AG20443 (cell line): Measurements from ENCODE around the gene PSEN2.
A peak's percentile ranks its signal among the peaks of the same experiment; 100 is the strongest.

Source experiments
- DNase-seq: peaks from one replicate; pipeline ENCODE4 v3.0.0; 2012; ENCODE audit warnings: low spot score, mixed read lengths

Gene PSEN2

DNA sequence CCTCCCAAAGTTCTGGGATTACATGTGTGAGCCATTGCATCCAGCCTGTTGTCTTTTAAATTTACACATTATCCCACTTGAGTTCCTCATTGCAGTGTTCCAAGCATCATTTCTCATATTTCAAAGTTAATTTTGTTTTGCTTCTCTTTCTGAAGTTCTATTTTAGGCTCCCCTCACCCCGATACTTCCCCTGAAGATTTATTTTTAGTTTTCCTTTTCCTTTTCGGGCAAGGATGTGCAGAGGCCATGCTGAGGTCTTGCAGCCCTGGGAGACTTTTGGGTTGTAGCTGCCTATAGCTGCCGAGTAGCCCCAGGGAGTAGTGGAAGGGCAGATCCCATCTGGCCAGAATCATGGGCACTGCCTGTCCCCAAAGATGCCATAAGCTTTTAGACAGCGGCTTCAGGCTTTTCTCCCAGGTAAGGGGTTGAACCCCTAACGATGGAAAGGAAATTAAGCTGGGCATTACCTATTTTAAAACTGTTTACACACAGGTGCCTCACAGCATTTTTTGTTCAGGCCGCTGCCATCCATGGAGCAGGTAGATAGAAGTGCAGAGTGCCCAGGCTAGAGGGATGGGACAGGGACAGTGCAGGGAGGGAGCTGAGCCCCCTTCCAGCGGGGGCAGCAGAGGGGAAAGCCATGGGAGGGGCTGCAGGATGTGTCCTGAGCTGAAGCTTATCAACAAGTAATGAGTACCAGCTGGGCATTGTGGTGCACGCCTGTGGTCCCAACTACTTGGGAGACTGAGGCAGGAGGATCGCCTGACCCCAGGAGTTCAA is 15.9 kb downstream of the PSEN2 start:
- DNase-seq: no peak

DNA sequence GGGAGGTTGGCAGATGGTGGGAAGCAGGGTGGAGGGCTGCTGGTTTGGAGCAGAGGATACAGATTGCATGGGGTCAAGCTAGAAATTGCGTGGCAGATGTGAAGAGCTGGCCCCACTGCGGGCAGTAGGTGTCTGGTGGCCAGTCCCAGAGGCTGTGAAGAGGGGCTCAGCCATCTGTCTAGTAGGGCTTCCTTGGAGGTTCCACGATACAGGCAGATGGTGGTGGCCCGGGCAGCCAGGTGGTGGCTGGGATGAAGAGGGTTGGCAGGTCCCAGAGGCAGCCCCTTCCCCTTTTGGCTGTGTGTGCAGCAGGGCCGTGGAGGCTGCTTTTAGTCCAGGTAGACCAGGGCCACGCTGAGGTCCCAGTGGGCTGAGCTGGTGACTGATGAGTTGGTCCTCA is 16.6 kb downstream of the PSEN2 start:
- no peak for DNase-seq

DNA sequence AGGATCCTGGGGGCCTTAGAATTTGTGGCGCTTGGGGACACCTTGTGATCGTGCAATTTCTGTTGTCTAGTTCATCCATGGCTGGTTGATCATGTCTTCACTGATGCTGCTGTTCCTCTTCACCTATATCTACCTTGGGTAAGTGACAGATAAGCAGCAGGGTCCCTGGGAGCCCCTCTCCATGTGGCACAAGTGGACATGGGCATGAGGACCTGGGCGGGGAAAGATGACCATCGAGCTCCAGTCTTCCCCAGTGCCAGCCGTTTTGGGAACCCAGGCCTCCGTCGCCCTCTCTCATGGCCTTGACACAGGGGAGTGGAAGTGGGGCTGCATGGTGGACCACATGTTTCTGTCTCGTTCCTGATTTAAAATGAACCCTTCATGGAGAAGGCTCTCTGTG is 17.6 kb downstream of the PSEN2 start:
- no peak for DNase-seq

DNA sequence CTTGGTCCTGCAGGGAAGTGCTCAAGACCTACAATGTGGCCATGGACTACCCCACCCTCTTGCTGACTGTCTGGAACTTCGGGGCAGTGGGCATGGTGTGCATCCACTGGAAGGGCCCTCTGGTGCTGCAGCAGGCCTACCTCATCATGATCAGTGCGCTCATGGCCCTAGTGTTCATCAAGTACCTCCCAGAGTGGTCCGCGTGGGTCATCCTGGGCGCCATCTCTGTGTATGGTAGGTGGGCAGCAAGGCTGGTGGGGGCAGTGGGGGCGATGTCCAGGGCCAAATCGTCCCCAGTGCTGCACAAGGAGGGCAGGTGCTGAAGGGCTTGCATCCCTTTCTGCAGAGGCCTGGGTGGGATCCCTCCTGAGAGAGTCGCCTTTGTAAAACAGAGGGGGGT is 18.4 kb downstream of the PSEN2 start:
- no peak for DNase-seq

DNA sequence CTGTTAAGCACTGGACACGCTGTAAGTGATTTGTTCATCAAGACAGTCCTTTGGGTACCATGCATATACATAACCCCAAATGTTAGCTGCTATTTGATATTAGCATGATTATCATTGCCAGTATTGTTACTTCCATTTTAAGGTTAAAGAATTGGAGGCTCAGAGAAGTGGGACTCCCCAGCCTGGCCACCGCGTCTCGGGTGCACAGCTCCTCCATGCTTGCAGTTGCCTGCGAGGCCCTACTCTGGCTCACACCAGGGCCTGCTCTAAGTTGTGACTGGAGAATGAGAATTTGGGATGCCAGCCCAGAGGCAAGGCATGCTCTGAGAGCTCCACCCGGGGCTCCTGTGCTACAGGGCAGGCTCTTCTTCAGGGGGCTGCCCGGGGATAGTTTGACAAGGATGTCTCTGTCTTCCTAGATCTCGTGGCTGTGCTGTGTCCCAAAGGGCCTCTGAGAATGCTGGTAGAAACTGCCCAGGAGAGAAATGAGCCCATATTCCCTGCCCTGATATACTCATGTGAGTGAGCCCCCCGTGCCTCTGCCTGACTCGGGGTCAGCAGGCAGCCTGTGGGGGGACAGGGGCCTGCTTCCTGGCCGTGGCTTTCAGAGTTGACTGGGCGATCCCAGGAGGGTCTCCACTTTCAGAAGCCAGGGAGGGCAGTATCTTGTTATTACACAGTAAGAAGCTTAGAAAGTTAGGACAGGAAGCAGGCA is 19.4 kb downstream of the PSEN2 start:
- DNase-seq: no peak

DNA sequence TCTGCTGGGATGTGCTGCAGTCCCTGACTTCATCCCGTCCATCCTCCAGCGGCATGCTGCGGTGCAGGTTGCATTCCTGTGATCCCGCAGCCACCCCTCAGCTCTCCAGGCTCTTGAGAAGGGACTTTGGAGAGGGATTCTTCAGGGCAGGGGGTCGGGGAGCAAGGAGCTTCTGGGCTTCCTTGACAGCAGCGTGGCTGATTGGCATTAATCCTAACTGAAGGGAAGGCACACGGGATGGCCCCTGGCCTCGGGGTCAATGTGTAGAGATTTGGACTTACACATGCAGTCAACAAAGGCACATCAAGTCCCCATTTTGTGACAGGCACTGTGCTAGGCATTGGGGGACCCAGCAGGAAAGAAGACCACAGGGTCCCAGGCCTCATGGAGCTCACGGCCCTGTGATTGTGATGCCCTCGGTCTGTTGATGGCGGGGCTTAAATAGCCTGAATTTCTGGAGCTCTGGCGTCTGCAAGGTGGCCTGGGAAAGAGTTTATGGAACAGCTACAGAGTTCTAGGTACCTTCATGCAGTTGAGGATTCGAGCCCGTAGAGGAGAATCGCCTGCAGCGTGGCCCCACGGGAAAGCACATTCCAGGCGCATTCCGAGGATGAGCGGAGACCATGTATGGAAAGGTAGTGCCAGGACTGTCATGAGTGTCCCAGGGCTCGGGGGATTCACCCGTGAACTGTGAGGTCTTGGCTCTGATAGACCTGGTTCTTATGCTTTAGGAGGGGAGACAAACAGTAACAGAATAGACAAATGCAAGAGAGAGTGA is 20.1 kb downstream of the PSEN2 start:
- DNase-seq: no peak

DNA sequence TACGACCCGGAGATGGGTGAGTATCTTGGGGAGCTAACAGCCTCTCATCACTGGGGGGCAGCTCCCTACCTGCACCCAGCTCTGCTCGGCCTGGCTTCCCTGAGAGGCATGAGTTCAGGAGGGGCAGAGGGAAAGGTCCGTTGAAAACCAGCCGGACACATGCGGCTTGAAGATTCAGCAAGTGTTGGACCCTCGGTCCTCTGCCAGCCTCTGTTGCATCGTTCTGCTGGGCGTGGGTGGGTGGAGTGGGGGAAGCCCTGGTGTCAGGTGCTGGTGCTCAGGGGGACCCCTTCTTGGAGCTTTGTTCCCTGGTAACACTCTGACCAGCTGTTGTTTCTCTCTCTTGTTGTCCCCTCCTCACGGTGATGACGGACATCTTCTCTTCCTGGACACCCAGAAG is 20.9 kb downstream of the PSEN2 start:
- no peak for DNase-seq

DNA sequence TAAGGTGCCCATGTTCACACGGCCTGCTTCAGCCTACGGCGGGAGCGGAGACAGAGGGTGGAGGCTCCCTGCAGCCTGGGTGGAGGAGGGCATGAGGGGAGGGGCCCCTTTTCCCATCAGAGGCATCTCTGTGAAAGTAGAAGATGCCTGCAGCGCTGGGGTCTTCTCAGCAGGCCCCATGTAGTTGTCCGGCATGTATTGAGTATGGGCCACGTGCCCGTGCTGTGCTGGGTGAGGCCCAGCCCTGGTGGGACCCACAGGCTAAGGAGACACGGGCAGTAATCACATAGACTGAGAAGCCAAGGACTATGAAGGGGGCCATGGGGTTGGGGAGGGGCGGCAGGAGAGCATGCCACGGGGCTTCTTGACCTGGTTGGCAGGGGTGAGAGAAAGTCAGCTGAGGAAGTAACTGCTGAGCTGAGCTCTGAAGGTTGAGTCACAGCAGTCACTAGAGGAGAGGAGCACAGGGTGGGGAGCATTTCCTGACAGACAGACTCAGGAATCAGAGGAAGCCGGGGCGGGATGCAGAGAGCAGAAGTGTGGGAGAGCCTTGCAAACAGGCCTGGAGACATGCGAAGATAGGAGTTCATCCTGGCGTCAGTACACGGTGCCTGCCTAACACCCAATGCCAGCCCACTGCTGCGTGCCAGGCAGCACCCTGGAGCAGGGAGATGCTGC is 21.6 kb downstream of the PSEN2 start:
- DNase-seq: peak; percentile 56

DNA sequence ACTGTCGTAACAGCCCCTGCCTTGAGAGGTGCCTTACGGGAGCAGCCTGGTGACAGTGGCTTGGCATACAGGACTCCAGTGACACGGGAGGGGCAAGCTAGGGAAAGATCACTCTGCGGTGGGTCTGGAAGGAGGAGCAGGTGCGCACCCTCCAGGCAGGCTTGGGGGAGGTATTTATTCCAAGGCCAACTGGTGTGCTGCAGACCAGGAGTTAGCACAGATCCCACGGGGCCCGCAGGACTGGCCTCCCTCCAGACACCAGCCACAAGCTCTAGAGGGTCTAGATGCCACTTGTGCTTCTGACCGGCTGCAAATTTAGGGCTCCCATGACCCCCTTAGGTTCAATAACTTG is 22.1 kb downstream of the PSEN2 start:
- no peak for DNase-seq

DNA sequence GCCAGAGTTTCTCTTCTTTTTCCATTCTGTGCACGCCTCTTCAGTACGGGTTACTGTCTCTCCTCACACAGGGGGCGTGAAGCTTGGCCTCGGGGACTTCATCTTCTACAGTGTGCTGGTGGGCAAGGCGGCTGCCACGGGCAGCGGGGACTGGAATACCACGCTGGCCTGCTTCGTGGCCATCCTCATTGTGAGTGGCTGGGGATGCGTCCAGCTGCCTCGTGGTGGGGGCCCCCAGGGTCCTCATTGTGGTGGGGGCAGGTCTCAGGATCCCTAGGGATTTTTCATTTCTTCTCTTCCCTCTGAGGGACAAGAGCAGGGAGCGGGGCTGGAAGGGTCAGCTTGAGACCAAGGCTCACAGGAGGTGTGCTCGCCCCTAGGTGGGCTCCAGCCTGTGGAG is 23.5 kb downstream of the PSEN2 start:
- DNase-seq: no peak

DNA sequence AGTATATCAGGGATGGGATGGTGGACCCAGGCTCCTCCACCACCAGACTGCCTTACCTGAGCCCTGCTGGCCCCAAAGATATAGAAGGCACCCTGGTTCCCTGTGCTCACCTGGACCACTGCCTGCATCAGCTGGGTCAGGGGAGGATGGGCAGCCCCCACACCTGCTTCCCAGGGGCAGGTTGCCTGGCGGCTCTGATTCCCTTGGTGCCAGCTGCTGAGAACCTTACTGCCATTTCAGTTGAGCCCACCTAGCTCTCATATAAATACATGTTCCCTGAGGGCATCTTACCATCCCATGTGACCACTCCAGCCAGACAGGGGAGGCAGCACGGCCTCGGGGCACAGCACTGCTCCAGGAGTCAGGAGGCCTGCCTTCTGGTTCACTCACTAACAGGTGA is 24.4 kb downstream of the PSEN2 start:
- no peak for DNase-seq

DNA sequence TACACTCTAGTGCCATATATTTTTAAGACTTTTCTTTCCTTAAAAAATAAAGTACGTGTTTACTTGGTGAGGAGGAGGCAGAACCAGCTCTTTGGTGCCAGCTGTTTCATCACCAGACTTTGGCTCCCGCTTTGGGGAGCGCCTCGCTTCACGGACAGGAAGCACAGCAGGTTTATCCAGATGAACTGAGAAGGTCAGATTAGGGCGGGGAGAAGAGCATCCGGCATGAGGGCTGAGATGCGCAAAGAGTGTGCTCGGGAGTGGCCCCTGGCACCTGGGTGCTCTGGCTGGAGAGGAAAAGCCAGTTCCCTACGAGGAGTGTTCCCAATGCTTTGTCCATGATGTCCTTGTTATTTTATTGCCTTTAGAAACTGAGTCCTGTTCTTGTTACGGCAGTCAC is 25.2 kb downstream of the PSEN2 start:
- no peak for DNase-seq

DNA sequence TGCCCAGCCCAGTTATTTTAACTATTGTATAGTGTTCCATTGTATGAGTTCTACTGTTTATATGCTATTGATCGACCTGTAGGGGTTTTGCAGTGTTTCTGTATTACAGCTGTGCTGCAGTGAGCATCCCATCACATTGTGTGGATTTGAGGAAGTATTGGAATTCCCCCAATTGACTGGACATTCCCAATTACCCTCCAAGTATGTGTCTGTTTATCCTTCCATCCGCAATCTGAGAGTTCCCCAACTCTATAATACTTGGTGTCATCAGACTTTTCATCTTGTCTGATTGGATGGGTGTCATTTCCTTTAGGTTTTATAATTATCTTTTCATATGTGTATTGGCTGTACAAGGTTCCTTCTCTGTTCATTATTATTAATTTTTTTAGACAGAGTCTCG is 27.8 kb downstream of the PSEN2 start:
- no peak for DNase-seq

DNA sequence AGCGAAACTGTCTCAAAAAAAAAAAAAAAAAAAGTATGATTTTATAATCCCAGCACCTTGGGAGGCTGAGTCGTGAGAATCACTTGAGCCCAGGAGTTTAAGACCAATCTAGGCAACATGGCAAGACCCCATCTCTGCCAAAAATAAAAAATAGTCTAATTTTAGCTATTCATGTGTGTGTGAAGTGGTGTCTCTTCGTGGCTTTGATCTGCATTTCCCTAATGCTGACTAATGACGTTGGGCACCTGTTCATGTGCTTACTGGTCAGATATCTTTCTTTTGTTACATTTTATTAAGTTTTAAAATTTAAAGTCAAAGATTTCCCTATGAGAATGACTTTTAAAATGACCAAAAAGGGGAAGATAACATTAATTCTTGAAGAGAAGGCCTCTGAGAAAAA is 31.0 kb downstream of the PSEN2 start:
- DNase-seq: no peak

DNA sequence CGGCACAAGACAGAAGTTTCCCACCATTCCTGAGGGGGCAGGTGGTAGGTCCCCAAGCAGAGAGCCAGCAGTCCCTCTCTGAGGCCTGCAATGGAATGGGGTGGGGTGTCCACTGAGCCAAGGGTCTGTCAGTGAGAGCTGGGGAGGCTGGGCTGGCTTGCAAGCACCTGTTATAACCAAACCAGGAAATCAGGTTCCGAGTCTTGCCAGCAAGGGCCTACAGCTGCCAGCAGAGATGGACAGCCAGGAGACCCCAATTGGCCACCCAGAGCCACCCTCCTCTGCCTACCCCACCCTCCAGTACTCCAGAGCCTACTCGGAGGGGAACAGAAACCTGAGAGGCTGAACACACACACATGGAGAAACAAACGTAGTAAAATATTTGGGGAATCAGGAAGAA is 32.2 kb downstream of the PSEN2 start:
- no peak for DNase-seq

DNA sequence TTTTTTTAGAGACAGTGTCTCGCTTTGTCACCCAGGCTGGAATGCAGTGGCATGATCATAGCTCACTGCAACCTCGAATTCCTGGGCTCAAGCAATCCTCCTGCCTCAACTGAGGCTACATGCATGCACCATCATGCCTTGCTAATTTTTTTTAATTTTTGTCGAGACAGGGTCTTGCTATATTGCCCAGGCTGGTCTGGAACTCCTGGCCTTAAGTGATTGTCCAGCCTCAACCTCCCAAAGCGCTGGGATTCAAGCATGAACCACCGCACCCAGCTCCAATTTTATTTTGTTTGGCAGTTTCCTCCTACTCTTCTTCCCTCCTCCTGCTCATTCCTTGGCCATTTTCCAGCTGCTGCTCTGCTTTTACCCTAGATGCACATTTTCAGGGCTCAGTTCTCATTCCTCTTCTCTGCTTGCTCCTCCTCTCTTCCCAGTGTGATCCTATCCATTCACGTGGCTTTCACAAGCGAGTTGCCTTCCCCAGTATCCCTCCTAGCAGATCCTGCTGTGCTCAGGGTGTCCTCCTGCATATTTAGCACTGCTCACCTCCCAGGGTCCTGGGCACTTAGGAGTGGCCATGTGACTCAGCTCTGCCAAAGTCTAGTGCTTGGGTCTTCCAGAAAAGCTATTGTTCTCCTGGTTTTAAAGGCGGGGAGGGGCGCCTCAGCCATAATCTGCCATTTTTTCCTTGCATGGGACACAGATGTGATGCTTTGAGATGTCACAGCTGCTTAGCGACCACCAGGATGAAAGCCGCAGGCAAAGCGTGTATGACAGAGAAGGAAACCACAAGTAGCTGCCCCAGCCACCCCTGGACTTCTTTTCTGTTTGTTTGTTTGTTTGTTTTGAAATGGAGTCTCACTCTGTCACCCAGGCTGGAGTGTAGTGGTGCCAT is 33.7 kb downstream of the PSEN2 start:
- peak; percentile 60 for DNase-seq

DNA sequence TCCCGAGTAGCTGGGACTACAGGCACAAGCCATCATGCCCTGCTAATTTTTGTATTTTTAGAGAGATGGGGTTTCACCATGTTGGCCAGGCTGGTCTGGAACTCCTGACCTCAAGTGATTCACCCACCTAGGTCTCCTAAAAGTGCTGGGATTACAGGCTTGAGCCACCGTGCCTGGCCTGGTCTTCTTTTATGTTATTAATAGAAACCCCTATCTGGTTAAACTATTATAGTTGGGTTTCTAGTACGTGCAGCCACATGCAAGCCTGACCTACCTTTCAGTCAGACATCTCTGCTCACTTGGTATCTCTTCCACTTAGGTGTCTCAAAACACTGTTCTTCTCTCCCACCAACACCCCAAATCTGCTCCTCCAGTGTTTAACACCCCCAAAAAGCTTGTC is 34.4 kb downstream of the PSEN2 start:
- no peak for DNase-seq

DNA sequence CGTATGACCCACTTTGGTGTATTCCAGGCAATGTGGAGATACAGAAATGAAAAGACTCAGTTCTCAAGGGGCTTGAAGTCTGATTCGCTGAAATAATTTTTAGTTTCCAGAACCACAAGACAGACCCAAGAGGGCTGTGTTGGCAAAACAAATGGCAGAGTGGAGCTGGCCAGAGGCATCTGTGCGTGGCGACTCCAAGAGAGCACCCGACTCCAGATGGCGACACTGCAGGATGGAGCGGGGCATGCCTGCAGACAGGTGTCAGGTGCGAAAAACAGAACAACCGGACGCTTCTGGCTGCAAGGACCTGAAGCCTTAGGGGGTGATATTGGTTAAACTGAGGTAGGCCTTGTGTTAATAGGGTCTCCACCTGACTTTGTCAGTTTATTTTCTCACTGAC is 38.0 kb downstream of the PSEN2 start:
- DNase-seq: no peak

DNA sequence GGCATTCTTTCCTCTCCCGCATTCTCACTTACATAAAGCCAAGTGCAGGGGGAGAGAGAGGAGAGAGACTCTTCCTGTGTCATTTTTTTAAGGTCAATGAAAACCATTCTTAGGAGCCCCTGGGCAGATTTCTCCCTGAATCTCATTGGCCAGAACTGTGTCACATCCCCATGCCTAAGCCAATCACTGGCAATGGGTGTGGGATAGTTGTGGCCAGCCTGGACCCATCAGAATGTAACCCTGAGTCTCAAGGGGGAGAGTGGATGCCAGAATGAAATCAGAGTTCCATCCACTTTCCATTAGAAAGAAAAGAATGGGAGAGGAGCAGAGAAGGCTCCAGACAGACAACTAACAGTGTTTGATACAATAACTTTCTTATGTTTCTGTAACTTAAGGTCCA is 38.5 kb downstream of the PSEN2 start:
- no peak for DNase-seq

DNA sequence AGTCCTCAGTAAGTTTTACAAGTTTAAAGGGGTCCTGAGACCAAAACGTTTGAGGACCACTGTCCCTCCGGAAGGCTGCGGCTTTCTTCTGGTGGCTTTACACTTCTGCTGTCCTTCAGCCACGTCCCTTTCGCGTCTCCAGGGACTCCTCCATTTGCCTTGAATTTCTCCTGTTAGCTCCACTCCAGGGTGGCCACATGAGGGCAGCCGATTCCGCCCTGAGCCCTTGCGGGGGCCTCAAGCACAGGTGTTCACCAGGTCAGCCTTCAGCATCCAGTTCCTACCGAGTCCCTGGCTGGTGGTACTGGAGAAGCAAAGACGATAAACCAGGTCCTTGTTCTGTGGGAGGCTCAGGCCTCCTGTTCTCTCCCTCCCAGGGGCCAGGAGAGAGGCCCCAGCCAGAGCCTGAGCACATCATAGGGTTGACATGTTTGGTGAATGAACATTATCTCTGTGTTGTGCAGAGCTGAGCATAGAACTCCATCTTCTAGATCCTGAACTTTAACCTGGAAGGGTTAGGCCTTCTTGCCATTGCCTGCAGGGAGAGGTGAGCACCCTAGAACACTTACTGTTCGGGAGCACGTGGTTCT is 42.3 kb downstream of the PSEN2 start:
- DNase-seq: peak; percentile 50

DNA sequence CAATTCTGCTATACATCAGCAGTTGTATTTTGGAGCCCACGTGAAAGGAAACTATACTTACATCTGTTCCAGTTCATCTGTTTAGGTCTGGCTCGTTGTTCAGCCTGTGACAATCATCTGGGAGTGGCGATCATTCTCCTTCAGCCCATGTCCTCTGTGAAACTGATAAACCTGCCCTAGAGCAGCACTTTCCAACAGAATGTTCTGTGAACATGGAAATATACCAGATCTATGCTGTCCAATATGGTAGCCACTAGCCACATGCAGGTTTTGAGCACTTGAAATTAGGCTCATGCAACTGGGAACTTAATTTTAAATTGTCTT is 45.2 kb downstream of the PSEN2 start:
- no peak for DNase-seq
